Choroid plexus epithelial cell (primary cell): ENCODE results near the gene ZNF326.

ENCODE experiments used
- DNase-seq: peaks from one replicate; pipeline ENCODE4 v3.0.0-alpha.2; 2010; ENCODE audit warnings: low read depth
- H3K4me3 ChIP-seq: 2 replicates; pipeline ENCODE4 v1.5.1; 2011; ENCODE audit warnings: low read depth, mild to moderate bottlenecking, control low read depth, low read length, moderate library complexity
- CTCF ChIP-seq: conservative IDR thresholded peaks from 2 replicates; pipeline ENCODE4 v1.5.1; 2011; ENCODE audit warnings: low read depth, mild to moderate bottlenecking, control low read depth, inconsistent platforms, low read length, moderate library complexity

Gene ZNF326

GRCh38 chr1:89999208-89999607 lies 4.3 kb downstream of the ZNF326 start:
- no peak overlapping the region for H3K4me3 ChIP-seq
- no peak for TF ChIP-seq CTCF
- DNase-seq, result no peak

DNA sequence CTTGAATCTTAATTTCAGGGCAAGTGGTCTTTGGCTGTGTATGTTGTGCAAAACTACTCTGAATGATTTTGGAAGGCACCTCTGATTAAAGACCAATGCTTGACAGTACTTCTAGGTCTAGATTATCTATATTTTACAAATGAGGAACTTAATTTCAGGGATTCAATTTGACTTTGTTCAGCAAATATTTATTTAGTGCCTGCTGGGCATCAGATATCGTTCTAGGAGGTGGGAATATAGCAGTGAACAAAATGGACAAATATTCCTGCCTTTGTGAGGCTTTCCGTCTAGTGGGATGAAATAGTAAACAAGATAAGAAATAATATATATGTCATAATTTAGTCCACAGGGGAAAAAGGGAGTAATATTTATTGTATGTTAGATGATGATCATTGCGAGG lies 4.7 kb downstream of the ZNF326 start:
- no peak for DNase-seq
- no peak for TF ChIP-seq CTCF
- H3K4me3 ChIP-seq, result no peak overlapping the region

GRCh38 chr1:90000934-90001676 lies 6.2 kb downstream of the ZNF326 start:
- no peak for DNase-seq
- no peak for TF ChIP-seq CTCF
- no peak overlapping the region for H3K4me3 ChIP-seq

GRCh38 chr1:90007979-90008404 lies 13.1 kb downstream of the ZNF326 start:
- DNase-seq, result peak; percentile 44
- TF ChIP-seq CTCF, result no peak
- H3K4me3 ChIP-seq, result no peak overlapping the region

- TF ChIP-seq CTCF, result no peak
- no peak overlapping the region for H3K4me3 ChIP-seq
- peak; percentile 16 for DNase-seq
Observed at GRCh38 chr1:90012300-90012699, 17.4 kb downstream of the ZNF326 start.

GRCh38 chr1:90023691-90024090 lies 28.8 kb downstream of the ZNF326 start:
- no peak for TF ChIP-seq CTCF

DNA sequence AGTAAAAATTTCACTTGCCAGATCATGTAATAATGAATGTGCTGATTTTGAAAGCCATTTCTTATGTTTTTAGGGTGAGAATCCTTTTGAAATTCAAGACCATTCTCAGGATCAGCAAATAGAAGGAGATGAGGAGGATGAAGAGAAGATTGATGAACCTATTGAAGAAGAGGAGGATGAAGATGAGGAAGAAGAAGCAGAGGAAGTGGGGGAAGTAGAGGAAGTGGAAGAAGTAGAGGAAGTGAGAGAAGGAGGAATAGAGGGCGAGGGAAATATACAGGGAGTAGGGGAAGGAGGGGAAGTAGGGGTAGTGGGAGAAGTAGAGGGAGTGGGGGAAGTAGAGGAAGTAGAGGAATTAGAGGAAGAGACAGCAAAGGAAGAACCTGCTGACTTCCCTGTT lies 32.4 kb downstream of the ZNF326 start:
- no peak overlapping the region for H3K4me3 ChIP-seq
- no peak for DNase-seq
- TF ChIP-seq CTCF, result no peak

More at GRCh38 chr1:90023691-90024090, 28.8 kb downstream of the ZNF326 start:
- DNase-seq, result no peak
- H3K4me3 ChIP-seq, result no peak overlapping the region
